Prostate gland (tissue), 2 donors: ENCODE measurements around the gene FRRS1L.

ENCODE experiments used
- CTCF ChIP-seq, 4 experiments: fragments of 200-600 bp in 2 of 4; fragments of 450-650 bp in 2 of 4; sonication (generic) in 2 of 4; IDR thresholded peaks; 1 replicate in 3 of 4; 2 replicates in 1 of 4; pipeline ENCODE4 v1.5.1; 2016 to 2019; ENCODE audit warnings: antibody characterized with exemption in 4 of 4, mild to moderate bottlenecking in 2 of 4, moderate library complexity in 2 of 4
- POLR2A ChIP-seq: fragments of 450-650 bp; IDR thresholded peaks from one replicate; pipeline ENCODE4 v1.6.1; 2016; ENCODE audit warnings: antibody characterized with exemption, mild to moderate bottlenecking
- POLR2AphosphoS5 ChIP-seq: sonication (generic); formaldehyde crosslinking; IDR thresholded peaks from one replicate; pipeline ENCODE4 v1.6.1; 2017; ENCODE audit warnings: antibody characterized with exemption

- TF ChIP-seq POLR2AphosphoS5 (no peak), CTCF (IDR thresholded peaks at IDR 0.05) (no peak), POLR2A (no peak)
These were observed 8.4 kb downstream of the FRRS1L start for GRCh38 chr9:109158651-109159050.
